ENCODE measurements around the gene M1AP. TPM values are rescaled to one million over a fixed set of nuclear protein-coding genes. Genes with fewer than 3 reads are reported as not detected.

The M1AP gene
- total RNA-seq, 1 donor from 2014 or later = 0.75 TPM

GRCh38 chr2:74512744-74513604 lies 135.2 kb downstream of the M1AP start:
- Mint-ChIP-seq H3K4me3 (peak overlapping the region; percentile 66), H3K27me3 (ENCODE audit: insufficient read depth, low read depth) (peaks cover 71% of the 10 kb centered on the region), H3K27ac (no peak overlapping the region), H3K36me3 (peaks cover 5% of the 10 kb centered on the region), H3K4me1 (peaks cover 25% of the 10 kb centered on the region), H3K9me3 (peaks cover 10% of the 10 kb centered on the region)
- peak overlapping the region; percentile 73 for H3K4me2 ChIP-seq
- no peak overlapping the region for H2AFZ ChIP-seq (replicated peaks)
- no peak overlapping the region for H3K27ac ChIP-seq
- H3K36me3 ChIP-seq = no peaks in the 10 kb centered on the region
- peak overlapping the region; percentile 20 for H3K4me3 ChIP-seq
- H3K27me3 ChIP-seq = peaks cover 100% of the 10 kb centered on the region
- peaks cover 26% of the 10 kb centered on the region for H4K20me1 ChIP-seq (ENCODE audit: low read depth)
- no peaks in the 10 kb centered on the region for H3K9me3 ChIP-seq (ENCODE audit: low read depth)
- peaks cover 21% of the 10 kb centered on the region for H3K4me1 ChIP-seq
- no peak overlapping the region for H3K9ac ChIP-seq
- DNase-seq (ENCODE audit: low spot score) = peak; percentile 82
- no peaks in the 10 kb centered on the region for H3K79me2 ChIP-seq (ENCODE audit: low read depth)
- H3F3A ChIP-seq (ENCODE audit: low read depth) = peaks cover 56% of the 10 kb centered on the region
- TF ChIP-seq CTCF (IDR thresholded peaks at IDR 0.05) (no peak), EZH2 (IDR thresholded peaks at IDR 0.05) (no peak), EZH2phosphoT487 (IDR thresholded peaks at IDR 0.05) (no peak)

DNA sequence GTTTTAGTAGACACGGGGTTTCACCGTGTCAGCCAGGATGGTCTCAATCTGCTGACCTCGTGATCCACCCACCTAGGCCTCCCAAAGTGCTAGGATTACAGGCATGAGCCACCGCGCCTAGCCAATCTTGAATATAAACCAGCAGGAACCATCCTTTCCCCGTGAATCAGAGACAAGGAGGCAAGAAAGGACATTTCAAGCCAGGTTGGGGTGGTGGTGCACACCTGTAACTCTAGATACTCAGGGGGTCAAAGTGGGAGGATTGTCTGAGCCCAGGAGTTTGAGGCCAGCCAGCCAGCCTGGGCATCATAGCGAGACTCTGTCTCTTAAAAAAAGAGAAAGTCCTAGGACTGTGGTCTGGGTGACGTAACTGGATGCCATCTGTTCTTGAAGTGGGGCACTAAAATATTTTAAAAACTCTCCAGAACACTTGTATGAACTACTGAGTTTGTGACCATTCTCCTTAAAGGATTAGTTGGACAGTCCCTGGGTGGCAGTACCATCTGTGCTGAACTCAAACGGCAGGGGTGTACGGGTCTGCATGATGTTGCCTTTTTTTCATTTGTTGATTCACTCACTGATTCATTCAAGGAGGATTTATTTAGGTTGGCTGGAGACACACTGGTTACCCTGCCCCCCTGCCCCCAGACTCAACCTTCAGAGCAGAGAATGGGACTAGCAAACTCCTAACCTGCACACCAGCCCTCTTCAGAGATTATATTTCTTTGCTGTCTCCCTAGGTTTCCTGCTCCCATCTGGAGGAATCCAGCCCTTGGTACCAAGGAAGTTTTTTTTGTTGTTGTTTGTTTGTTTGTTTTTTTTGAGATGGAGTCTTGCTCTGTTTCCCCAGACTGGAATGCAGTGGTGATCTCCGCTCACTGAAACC lies 136.8 kb downstream of the M1AP start:
- peaks cover 4% of the 10 kb centered on the region for H3K36me3 Mint-ChIP-seq
- no peak overlapping the region for H2AFZ ChIP-seq (replicated peaks)

DNA sequence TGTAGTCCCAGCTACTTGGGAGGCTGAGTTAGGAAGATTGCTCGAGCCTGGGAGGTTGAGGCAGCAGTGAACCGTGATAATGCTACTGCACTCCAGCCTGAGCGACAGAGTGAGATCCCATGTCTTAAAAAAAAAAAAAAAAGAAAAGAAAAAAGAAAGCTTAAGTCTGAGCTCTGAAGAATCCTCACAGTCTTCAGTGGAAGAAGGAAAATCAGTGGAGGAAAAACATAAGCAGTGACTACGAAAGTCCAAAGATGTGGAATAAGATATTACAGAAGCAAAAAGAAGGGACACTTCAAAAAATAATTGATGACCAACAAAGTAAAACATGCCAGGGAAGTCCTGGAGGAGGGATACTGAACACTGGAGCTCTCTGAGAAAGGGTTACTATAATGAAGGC lies 137.9 kb downstream of the M1AP start:
- H3K9me3 ChIP-seq (ENCODE audit: low read depth) = no peaks in the 10 kb centered on the region
- H3K4me3 Mint-ChIP-seq = no peak overlapping the region

More for the DNA sequence above, 136.8 kb downstream of the M1AP start:
- Histone ChIP-seq H3K27me3 (peaks cover 84% of the 10 kb centered on the region), H3K4me3 (no peak overlapping the region), H3F3A (ENCODE audit: low read depth) (peaks cover 58% of the 10 kb centered on the region), H3K36me3 (no peaks in the 10 kb centered on the region), H3K4me2 (no peak overlapping the region), H4K20me1 (ENCODE audit: low read depth) (peaks cover 26% of the 10 kb centered on the region), H3K27ac (no peak overlapping the region), H3K9me3 (ENCODE audit: low read depth) (no peaks in the 10 kb centered on the region), H3K79me2 (ENCODE audit: low read depth) (peaks cover 5% of the 10 kb centered on the region), H3K4me1 (peaks cover 27% of the 10 kb centered on the region), H3K9ac (no peak overlapping the region)
- peak overlapping the region; percentile 52 for H3K4me3 Mint-ChIP-seq
- peaks cover 3% of the 10 kb centered on the region for H3K9me3 Mint-ChIP-seq
- H3K27ac Mint-ChIP-seq = peak overlapping the region; percentile 54
- TF ChIP-seq EZH2 (IDR thresholded peaks at IDR 0.05) (no peak), CTCF (IDR thresholded peaks at IDR 0.05) (no peak)
- DNase-seq (ENCODE audit: low spot score) = no peak
- peaks cover 64% of the 10 kb centered on the region for H3K27me3 Mint-ChIP-seq (ENCODE audit: insufficient read depth, low read depth)
- H3K4me1 Mint-ChIP-seq = peaks cover 27% of the 10 kb centered on the region

More for the DNA sequence above, 137.9 kb downstream of the M1AP start:
- peaks cover 27% of the 10 kb centered on the region for H3K4me1 Mint-ChIP-seq
- H3K36me3 ChIP-seq = no peaks in the 10 kb centered on the region
- peaks cover 3% of the 10 kb centered on the region for H3K9me3 Mint-ChIP-seq
- H4K20me1 ChIP-seq (ENCODE audit: low read depth) = peaks cover 22% of the 10 kb centered on the region
- H3K4me1 ChIP-seq = peaks cover 27% of the 10 kb centered on the region
- peaks cover 52% of the 10 kb centered on the region for H3F3A ChIP-seq (ENCODE audit: low read depth)
- peaks cover 82% of the 10 kb centered on the region for H3K27me3 ChIP-seq
- no peak overlapping the region for H2AFZ ChIP-seq (replicated peaks)
- H3K27ac Mint-ChIP-seq = no peak overlapping the region
- peaks cover 13% of the 10 kb centered on the region for H3K79me2 ChIP-seq (ENCODE audit: low read depth)
- no peak overlapping the region for H3K27ac ChIP-seq
- H3K9ac ChIP-seq = no peak overlapping the region
- TF ChIP-seq EZH2phosphoT487 (IDR thresholded peaks at IDR 0.05) (no peak), EZH2 (IDR thresholded peaks at IDR 0.05) (no peak), CTCF (IDR thresholded peaks at IDR 0.05) (no peak)
- DNase-seq (ENCODE audit: low spot score) = no peak
- no peak overlapping the region for H3K4me3 ChIP-seq
- H3K36me3 Mint-ChIP-seq = peaks cover 11% of the 10 kb centered on the region
- H3K27me3 Mint-ChIP-seq (ENCODE audit: insufficient read depth, low read depth) = peaks cover 57% of the 10 kb centered on the region
- no peak overlapping the region for H3K4me2 ChIP-seq

Measured in neural progenitor cell (in vitro differentiated cells).